ENCODE measurements around the gene PSG6. TPM values are rescaled to one million over a fixed set of nuclear protein-coding genes. Genes with fewer than 3 reads are reported as not detected.
A peak's percentile ranks its signal among the peaks of the same experiment; 100 is the strongest.
"Not testable (repeated sequence)": the region's sequence is repeated elsewhere in the genome, so short reads cannot be mapped to it uniquely, and the experiment has no call there.

The PSG6 gene
- total RNA-seq, result not detected

GRCh38 chr19:42917634-42918033, at the start of gene PSG6:
Gene PSG6 (minus strand): TSS chr19:42917894. CDS start chr19:42917792, 102 bp downstream.
- POLR2A ChIA-PET; DNase-seq; H3K4me3 Mint-ChIP-seq; ATAC-seq (ENCODE audit: low read depth); H3K27ac Mint-ChIP-seq; H3K27me3 Mint-ChIP-seq; H3K36me3 Mint-ChIP-seq; H3K9me3 Mint-ChIP-seq; H3K4me1 Mint-ChIP-seq: not testable (repeated sequence)

- Mint-ChIP-seq H3K4me1 (no peaks in the 10 kb centered on the region), H3K27ac (no peak overlapping the region), H3K9me3 (no peaks in the 10 kb centered on the region), H3K36me3 (no peaks in the 10 kb centered on the region), H3K27me3 (peaks cover 3% of the 10 kb centered on the region), H3K4me3 (no peak overlapping the region)
- POLR2A ChIA-PET, result no interaction called here
- DNase-seq (no peak), ATAC-seq (ENCODE audit: low read depth) (no peak)
Measured at GRCh38 chr19:42965176-42965575, 47.5 kb upstream of the PSG6 start.

- peaks cover 3% of the 10 kb centered on the region for H3K27me3 Mint-ChIP-seq
- DNase-seq, result no peak
- no peak overlapping the region for H3K4me3 Mint-ChIP-seq
- POLR2A ChIA-PET, result no interaction called here
- no peak for ATAC-seq (ENCODE audit: low read depth)
- H3K4me1 Mint-ChIP-seq, result no peaks in the 10 kb centered on the region
- H3K27ac Mint-ChIP-seq, result no peak overlapping the region
- no peaks in the 10 kb centered on the region for H3K9me3 Mint-ChIP-seq
- H3K36me3 Mint-ChIP-seq, result no peaks in the 10 kb centered on the region
Measured at GRCh38 chr19:42961119-42961518, 43.4 kb upstream of the PSG6 start.

- H3K4me3 Mint-ChIP-seq; H3K4me1 Mint-ChIP-seq; DNase-seq; H3K9me3 Mint-ChIP-seq; POLR2A ChIA-PET; ATAC-seq (ENCODE audit: low read depth); H3K36me3 Mint-ChIP-seq; H3K27ac Mint-ChIP-seq; H3K27me3 Mint-ChIP-seq: not testable (repeated sequence)
Measured at GRCh38 chr19:42952126-42952525, 34.4 kb upstream of the PSG6 start.

GRCh38 chr19:42951476-42951875, 33.8 kb upstream of the PSG6 start:
- H3K27me3 Mint-ChIP-seq; H3K4me3 Mint-ChIP-seq; H3K4me1 Mint-ChIP-seq; POLR2A ChIA-PET; ATAC-seq (ENCODE audit: low read depth); H3K27ac Mint-ChIP-seq; H3K36me3 Mint-ChIP-seq; DNase-seq; H3K9me3 Mint-ChIP-seq: not testable (repeated sequence)

GRCh38 chr19:42942187-42942789, 24.6 kb upstream of the PSG6 start:
- no peak overlapping the region for H3K4me3 Mint-ChIP-seq
- H3K4me1 Mint-ChIP-seq, result no peaks in the 10 kb centered on the region
- DNase-seq (no peak), ATAC-seq (ENCODE audit: low read depth) (no peak)
- no peaks in the 10 kb centered on the region for H3K36me3 Mint-ChIP-seq
- POLR2A ChIA-PET, result no interaction called here
- H3K27me3 Mint-ChIP-seq, result peaks cover 8% of the 10 kb centered on the region
- no peaks in the 10 kb centered on the region for H3K9me3 Mint-ChIP-seq
- no peak overlapping the region for H3K27ac Mint-ChIP-seq

GRCh38 chr19:42937107-42937506, 19.4 kb upstream of the PSG6 start, which contains the start of gene PSG7:
Gene PSG7 (minus strand): TSS chr19:42937207. CDS start chr19:42937076, 131 bp downstream.
- POLR2A ChIA-PET; H3K9me3 Mint-ChIP-seq; H3K27me3 Mint-ChIP-seq; H3K4me3 Mint-ChIP-seq; H3K4me1 Mint-ChIP-seq; H3K36me3 Mint-ChIP-seq; DNase-seq; ATAC-seq (ENCODE audit: low read depth): not testable (repeated sequence)
- H3K27ac Mint-ChIP-seq, result peak within 1 kb of the TSS; percentile 11

- H3K36me3 Mint-ChIP-seq; H3K27ac Mint-ChIP-seq; ATAC-seq (ENCODE audit: low read depth); H3K4me3 Mint-ChIP-seq; POLR2A ChIA-PET; H3K27me3 Mint-ChIP-seq; DNase-seq; H3K4me1 Mint-ChIP-seq; H3K9me3 Mint-ChIP-seq: not testable (repeated sequence)
Measured at GRCh38 chr19:42934726-42935125, 17.0 kb upstream of the PSG6 start.

GRCh38 chr19:42934183-42934582, 16.5 kb upstream of the PSG6 start:
- H3K36me3 Mint-ChIP-seq; H3K27ac Mint-ChIP-seq; H3K4me3 Mint-ChIP-seq; POLR2A ChIA-PET; DNase-seq; H3K9me3 Mint-ChIP-seq; ATAC-seq (ENCODE audit: low read depth); H3K27me3 Mint-ChIP-seq; H3K4me1 Mint-ChIP-seq: not testable (repeated sequence)

- H3K27me3 Mint-ChIP-seq; H3K9me3 Mint-ChIP-seq; H3K4me3 Mint-ChIP-seq; H3K4me1 Mint-ChIP-seq; POLR2A ChIA-PET; DNase-seq; H3K27ac Mint-ChIP-seq; ATAC-seq (ENCODE audit: low read depth); H3K36me3 Mint-ChIP-seq: not testable (repeated sequence)
Measured at GRCh38 chr19:42933412-42933811, 15.7 kb upstream of the PSG6 start.

GRCh38 chr19:42932485-42933101, 14.9 kb upstream of the PSG6 start:
- POLR2A ChIA-PET; H3K4me3 Mint-ChIP-seq; H3K27me3 Mint-ChIP-seq; ATAC-seq (ENCODE audit: low read depth); H3K9me3 Mint-ChIP-seq; H3K36me3 Mint-ChIP-seq; DNase-seq; H3K27ac Mint-ChIP-seq; H3K4me1 Mint-ChIP-seq: not testable (repeated sequence)

- H3K4me1 Mint-ChIP-seq, result not testable (repeated sequence)
Measured at GRCh38 chr19:42930214-42930613, 12.5 kb upstream of the PSG6 start.

GRCh38 chr19:42928896-42929295, 11.2 kb upstream of the PSG6 start:
- Mint-ChIP-seq H3K36me3 (no peaks in the 10 kb centered on the region), H3K4me1 (no peaks in the 10 kb centered on the region), H3K27ac (no peak overlapping the region), H3K9me3 (no peaks in the 10 kb centered on the region), H3K4me3 (no peak overlapping the region), H3K27me3 (peaks cover 6% of the 10 kb centered on the region)
- POLR2A ChIA-PET, result no interaction called here
- ATAC-seq (ENCODE audit: low read depth) (no peak), DNase-seq (no peak)

More at GRCh38 chr19:42930214-42930613, 12.5 kb upstream of the PSG6 start:
- peak; percentile 50 for DNase-seq
- ATAC-seq (ENCODE audit: low read depth); H3K27ac Mint-ChIP-seq; H3K9me3 Mint-ChIP-seq; H3K36me3 Mint-ChIP-seq; POLR2A ChIA-PET; H3K4me3 Mint-ChIP-seq; H3K27me3 Mint-ChIP-seq: not testable (repeated sequence)

- no peak for DNase-seq
- peaks cover 6% of the 10 kb centered on the region for H3K27me3 Mint-ChIP-seq
- POLR2A ChIA-PET, result no interaction called here
- no peak overlapping the region for H3K4me3 Mint-ChIP-seq
- no peak overlapping the region for H3K27ac Mint-ChIP-seq
- no peaks in the 10 kb centered on the region for H3K9me3 Mint-ChIP-seq
- no peaks in the 10 kb centered on the region for H3K4me1 Mint-ChIP-seq
- H3K36me3 Mint-ChIP-seq, result no peaks in the 10 kb centered on the region
- no peak for ATAC-seq (ENCODE audit: low read depth)
Measured at GRCh38 chr19:42926781-42927180, 9.1 kb upstream of the PSG6 start.

Measured in activated naive CD8-positive, alpha-beta T cell treated with anti-CD3 and anti-CD28 coated beads, Interleukin-2, amount 10 ng/mL, durations not matched to agents 7 days and 5 days (primary cell).